Liver (tissue), 9 donors: ENCODE results near the gene SNRPA. TPM values are rescaled to one million over a fixed set of nuclear protein-coding genes. Genes with fewer than 3 reads are reported as not detected.

ENCODE experiments used
- DNase-seq: peaks from one replicate; pipeline ENCODE4 v3.0.0-alpha.2; 2017; ENCODE audit warnings: low spot score
- H3K27ac ChIP-seq, 2 donors: one replicate each; pipeline ENCODE4 v1.7.0; 2013; ENCODE audit warnings: inconsistent platforms in 2 of 2, low read length in 2 of 2, control low read depth in 1 of 2, low read depth in 1 of 2, mild to moderate bottlenecking in 1 of 2
- H3K27me3 ChIP-seq, 4 donors: one replicate each; pipeline versions ENCODE4 v1.6.1 to v1.7.0; 2013; ENCODE audit warnings: low read length in 3 of 4, inconsistent platforms in 1 of 4, mild to moderate bottlenecking in 1 of 4, moderate library complexity in 1 of 4; ENCODE audit not compliant: control insufficient read depth in 4 of 4, insufficient read depth in 4 of 4
- H3K36me3 ChIP-seq, 4 donors: one replicate each; pipeline versions ENCODE4 v1.6.1 to v1.7.0; 2013; ENCODE audit warnings: low read length in 3 of 4, mild to moderate bottlenecking in 3 of 4, low read depth in 1 of 4, moderate library complexity in 1 of 4; ENCODE audit not compliant: control insufficient read depth in 4 of 4, insufficient read depth in 3 of 4
- H3K4me1 ChIP-seq, 4 donors: one replicate each; pipeline versions ENCODE4 v1.6.1 to v1.7.0; 2013; ENCODE audit warnings: low read length in 3 of 4, mild to moderate bottlenecking in 3 of 4, moderate library complexity in 1 of 4; ENCODE audit not compliant: control insufficient read depth in 4 of 4, insufficient read depth in 4 of 4
- H3K4me3 ChIP-seq, 3 donors: one replicate each; pipeline versions ENCODE4 v1.6.1 to v1.7.0; 2013; ENCODE audit warnings: low read length in 3 of 3, control low read depth in 1 of 3, low read depth in 1 of 3, mild to moderate bottlenecking in 1 of 3
- H3K9ac ChIP-seq, 2 donors: one replicate each; pipeline ENCODE4 v1.7.0; 2013; ENCODE audit warnings: low read length in 2 of 2, mild to moderate bottlenecking in 2 of 2, moderate library complexity in 2 of 2, control low read depth in 1 of 2, low read depth in 1 of 2
- H3K9me3 ChIP-seq, 4 donors: one replicate each; pipeline versions ENCODE4 v1.6.1 to v1.7.0; 2013; ENCODE audit warnings: low read length in 3 of 4; ENCODE audit not compliant: control insufficient read depth in 4 of 4
- ATF3 ChIP-seq: IDR thresholded peaks from 2 replicates; pipeline ENCODE4 v1.6.1; 2016; ENCODE audit warnings: antibody characterized with exemption
- CTCF ChIP-seq: fragments of 150-350 bp; IDR thresholded peaks from 2 replicates; pipeline ENCODE4 v1.5.1; 2017; ENCODE audit warnings: improper control_type of control experiment, low read depth, low read length; ENCODE audit not compliant: missing input control
- EGR1 ChIP-seq, 2 donors: IDR thresholded peaks; 2 replicates each; pipeline ENCODE4 v1.6.1; 2016 to 2018; ENCODE audit warnings: antibody characterized with exemption in 2 of 2, low read depth in 2 of 2
- FOXA1 ChIP-seq: IDR thresholded peaks from 2 replicates; pipeline ENCODE4 v1.6.1; 2016; ENCODE audit warnings: antibody characterized with exemption
- FOXA2 ChIP-seq: IDR thresholded peaks from 2 replicates; pipeline ENCODE4 v1.6.1; 2016; ENCODE audit warnings: antibody characterized with exemption
- GABPA ChIP-seq, 2 donors: IDR thresholded peaks in 1 of 2; conservative IDR thresholded peaks in 1 of 2; 2 replicates each; pipeline ENCODE4 v1.6.1; 2016; ENCODE audit warnings: antibody characterized with exemption in 2 of 2, mild to moderate bottlenecking in 1 of 2, moderate library complexity in 1 of 2
- HNF4A ChIP-seq, 2 donors: conservative IDR thresholded peaks; 2 replicates each; pipeline ENCODE4 v1.6.1; 2016; ENCODE audit warnings: antibody characterized with exemption in 2 of 2, mild to moderate bottlenecking in 2 of 2
- HNF4G ChIP-seq: IDR thresholded peaks from 2 replicates; pipeline ENCODE4 v1.6.1; 2016; ENCODE audit warnings: antibody characterized with exemption
- JUND ChIP-seq, 2 donors: IDR thresholded peaks; 2 replicates each; pipeline ENCODE4 v1.6.1; 2016; ENCODE audit warnings: antibody characterized with exemption in 2 of 2
- MAX ChIP-seq: IDR thresholded peaks from 2 replicates; pipeline ENCODE4 v1.6.1; 2016; ENCODE audit warnings: antibody characterized with exemption
- NR2F2 ChIP-seq: IDR thresholded peaks from 2 replicates; pipeline ENCODE4 v1.6.1; 2016; ENCODE audit warnings: antibody characterized with exemption
- RAD21 ChIP-seq, 2 donors: IDR thresholded peaks; 2 replicates each; pipeline ENCODE4 v1.6.1; 2016; ENCODE audit warnings: antibody characterized with exemption in 2 of 2, mild to moderate bottlenecking in 2 of 2
- REST ChIP-seq: IDR thresholded peaks from 2 replicates; pipeline ENCODE4 v1.6.1; 2016; ENCODE audit warnings: antibody characterized with exemption, mild to moderate bottlenecking
- RXRA ChIP-seq, 2 donors: IDR thresholded peaks; 2 replicates each; pipeline ENCODE4 v1.6.1; 2017 to 2018; ENCODE audit warnings: antibody characterized with exemption in 2 of 2, mild to moderate bottlenecking in 1 of 2
- SP1 ChIP-seq: IDR thresholded peaks from 2 replicates; pipeline ENCODE4 v1.6.1; 2018; ENCODE audit warnings: antibody characterized with exemption, mild to moderate bottlenecking
- TAF1 ChIP-seq: conservative IDR thresholded peaks from 2 replicates; pipeline ENCODE4 v1.6.1; 2016; ENCODE audit warnings: antibody characterized with exemption, mild to moderate bottlenecking
- YY1 ChIP-seq: IDR thresholded peaks from 2 replicates; pipeline ENCODE4 v1.6.1; 2016; ENCODE audit warnings: antibody characterized with exemption, mild to moderate bottlenecking
- ZBTB33 ChIP-seq: IDR thresholded peaks from 2 replicates; pipeline ENCODE4 v1.6.1; 2016; ENCODE audit warnings: antibody characterized with exemption
- WGBS: extraction: QIAGEN DNeasy Blood & Tissue Kit; methylation state at CpG from one replicate; pipeline ENCODE4 v1.1.7; 2013; 5-methylcytosine and 5-hydroxymethylcytosine counted together
- polyA plus RNA-seq, 2 donors: library from polyadenylated mRNA; stranded (reverse) in 1 of 2; unstranded in 1 of 2; fragments of 200-250 nt in 1 of 2; fragments of >200 nt in 1 of 2; fragmentation: Nextera tagmentation in 1 of 2; extraction: Ambion mirVana in 1 of 2; gene quantifications; one replicate each; pipeline versions ENCODE4 v1.2.1 to v1.2.3, GENCODE V29; 2013 to 2015
- total RNA-seq, 2 donors: library from RNA; depleted of rRNA; stranded (reverse); fragments of >200 nt; gene quantifications; one replicate each; pipeline ENCODE4 v1.2.3, GENCODE V29; 2014
- donor health status: healthy.
- donor health status: healthy.
- donor health status: healthy.
- donor health status: healthy.
- donor health status: healthy.

The SNRPA gene
- total and polyA plus RNA-seq, 4 donors = 11.8 to 27.1 (median 17.0) TPM

- Histone ChIP-seq H3K9ac (no peak overlapping the region), H3K4me1 (no peaks in the 10 kb centered on the region), H3K36me3 (peaks cover 20 to 60% (median 40%) of the 10 kb centered on the region in 4 donors), H3K4me3 (no peak overlapping the region), H3K9me3 (no peaks in the 10 kb centered on the region), H3K27ac (no peak overlapping the region), H3K27me3 (no peaks in the 10 kb centered on the region)
- TF ChIP-seq SP1 (no peak), TAF1 (no peak), HNF4G (no peak), MAX (no peak), RXRA (IDR thresholded peaks at IDR 0.05) (no peak), ATF3 (no peak), JUND (IDR thresholded peaks at IDR 0.05) (no peak), GABPA (IDR thresholded peaks at IDR 0.05 in 1 of 2, conservative IDR thresholded peaks at IDR 0.05 in 1 of 2) (no peak), REST (no peak), CTCF (no peak), FOXA2 (no peak), RAD21 (IDR thresholded peaks at IDR 0.05) (no peak), ZBTB33 (no peak), YY1 (no peak)
- 98% methylated on average over 9 of the region's 9 CpGs for WGBS
- no peak for DNase-seq
These were observed 45.7 kb upstream of the SNRPA start for GRCh38 chr19:40705362-40705651.

- Histone ChIP-seq H3K27ac (no peak overlapping the region), H3K36me3 (peaks cover 20 to 60% (median 39%) of the 10 kb centered on the region in 4 donors), H3K9me3 (no peaks in the 10 kb centered on the region), H3K4me3 (no peak overlapping the region), H3K27me3 (no peaks in the 10 kb centered on the region), H3K4me1 (no peaks in the 10 kb centered on the region), H3K9ac (no peak overlapping the region)
- WGBS = 95% methylated on average over 7 of the region's 7 CpGs
- DNase-seq = no peak
- TF ChIP-seq FOXA2 = no peak
- TF ChIP-seq RXRA (IDR thresholded peaks at IDR 0.05) = no peak
- TF ChIP-seq NR2F2 = no peak
- TF ChIP-seq HNF4A (conservative IDR thresholded peaks at IDR 0.05) = no peak
- no peak for TF ChIP-seq GABPA (IDR thresholded peaks at IDR 0.05 in 1 of 2, conservative IDR thresholded peaks at IDR 0.05 in 1 of 2)
- TF ChIP-seq FOXA1 = no peak
- TF ChIP-seq YY1 = no peak
- TF ChIP-seq REST = no peak
- no peak for TF ChIP-seq SP1
- no peak for TF ChIP-seq CTCF
- TF ChIP-seq ATF3 = no peak
- TF ChIP-seq EGR1 (IDR thresholded peaks at IDR 0.05; ENCODE audit: low read depth in 2 of 2) = no peak
These were observed 44.9 kb upstream of the SNRPA start for GRCh38 chr19:40705950-40706619.
